Limb (tissue), 2 donors: ENCODE results near the gene RASAL2.
"Not testable (repeated sequence)": the region's sequence is repeated elsewhere in the genome, so short reads cannot be mapped to it uniquely, and the experiment has no call there.

Experiments
- DNase-seq, 2 donors: peaks; one replicate each; pipeline ENCODE4 v3.0.0-alpha.2; 2016; ENCODE audit errors: extremely low spot score in 2 of 2

The RASAL2 gene

GRCh38 chr1:178230881-178231409 lies 137.0 kb downstream of the RASAL2 start:
- no peak for DNase-seq

DNA sequence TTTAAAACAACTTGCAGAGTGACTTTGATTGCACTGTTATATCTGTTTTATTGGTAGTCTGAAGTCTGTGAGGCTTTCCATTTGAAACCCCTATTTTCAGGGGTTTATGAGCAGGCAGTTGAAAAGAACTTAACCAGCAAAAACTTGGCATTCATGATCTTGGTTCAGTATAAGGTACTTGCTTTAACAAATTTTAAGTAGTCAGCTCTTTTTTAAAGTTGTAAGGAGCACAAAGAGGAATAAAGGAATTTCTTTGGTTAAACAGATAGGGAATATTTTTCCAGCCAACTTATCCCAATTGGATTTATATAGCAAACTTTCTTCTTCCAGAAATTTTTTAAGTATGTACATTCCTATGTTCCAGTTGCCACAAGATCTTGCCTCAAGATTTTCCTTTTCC lies 138.2 kb downstream of the RASAL2 start:
- DNase-seq, result no peak

DNA sequence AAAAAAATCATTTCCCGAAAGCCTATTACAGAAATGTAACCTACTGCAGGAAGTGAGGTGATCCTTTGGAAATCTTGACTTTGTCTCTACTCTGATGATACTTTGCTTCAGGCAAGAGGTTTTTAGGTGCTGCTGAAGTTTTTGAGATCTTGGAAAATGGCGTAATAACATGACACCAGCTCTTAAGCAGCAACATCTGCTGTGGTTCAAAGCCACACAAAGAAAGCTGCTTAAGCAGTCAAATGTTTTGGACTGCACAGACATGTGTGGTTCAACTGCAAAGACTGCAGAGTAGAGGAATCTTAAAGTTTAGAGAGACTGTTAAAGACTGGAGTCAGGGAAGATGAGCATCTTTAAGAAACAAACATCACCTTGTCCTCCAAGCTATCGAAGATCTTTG lies 139.0 kb downstream of the RASAL2 start:
- DNase-seq, result no peak

- DNase-seq, result no peak
Observed at GRCh38 chr1:178237121-178237520, 143.2 kb downstream of the RASAL2 start.

DNA sequence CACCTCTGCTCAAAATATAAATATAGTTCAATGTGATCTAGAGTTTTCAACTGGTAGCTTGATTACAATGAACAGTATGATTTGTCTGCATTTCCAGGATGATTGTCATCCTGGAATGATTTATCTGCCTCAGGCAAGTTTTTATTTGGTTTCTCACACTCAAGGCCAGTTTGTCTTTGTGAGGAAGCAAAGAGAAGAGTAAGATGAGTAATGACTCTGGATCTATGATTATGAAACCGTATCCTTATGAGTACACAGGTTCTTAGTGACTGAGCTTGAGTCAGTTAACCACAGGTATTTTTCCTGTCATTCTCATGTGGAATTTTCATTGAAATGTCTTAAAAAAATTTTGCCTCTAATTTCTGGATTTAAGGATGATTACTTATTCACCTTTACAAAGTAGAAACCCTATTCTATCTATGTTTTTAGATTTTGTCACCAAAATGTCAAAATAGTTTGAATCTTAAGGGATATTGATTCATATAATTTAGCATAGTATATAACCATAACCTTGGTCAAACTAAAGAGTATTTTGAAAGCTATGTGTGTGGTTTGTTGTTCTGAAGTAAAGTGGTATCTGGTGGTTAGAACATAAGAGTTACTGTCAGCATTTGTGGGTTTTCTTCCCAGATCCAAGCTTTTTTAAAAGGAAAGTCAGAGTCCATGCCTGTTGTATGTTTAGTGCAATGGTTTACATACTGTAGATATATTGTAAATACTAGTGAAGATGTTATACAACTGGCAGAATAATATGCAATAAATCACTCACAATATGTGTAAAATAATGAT lies 145.0 kb downstream of the RASAL2 start:
- DNase-seq, result no peak

GRCh38 chr1:178241057-178241456 lies 147.2 kb downstream of the RASAL2 start:
- DNase-seq, result no peak

- no peak for DNase-seq
Observed at GRCh38 chr1:178241837-178242236, 147.9 kb downstream of the RASAL2 start.

DNA sequence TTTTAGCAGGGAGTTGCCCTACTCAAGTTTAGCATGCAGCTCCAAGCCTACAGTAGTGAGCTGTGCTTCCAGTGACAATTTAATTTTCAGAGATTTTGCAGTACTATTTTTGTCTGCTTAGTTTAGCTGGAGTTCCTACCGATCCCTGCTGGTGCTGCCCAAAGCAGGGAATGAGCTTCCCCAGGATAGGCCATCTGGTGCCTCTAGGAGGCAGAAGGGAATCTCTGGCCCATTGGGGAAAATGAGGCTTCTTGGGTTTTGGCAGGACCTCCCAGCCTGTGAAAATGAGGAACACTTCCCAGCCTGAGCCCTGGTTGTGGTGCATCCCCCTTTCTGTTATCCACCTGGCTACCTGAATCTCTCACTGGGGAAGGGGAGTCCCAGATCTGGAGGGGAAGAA lies 149.2 kb downstream of the RASAL2 start:
- DNase-seq, result no peak

DNA sequence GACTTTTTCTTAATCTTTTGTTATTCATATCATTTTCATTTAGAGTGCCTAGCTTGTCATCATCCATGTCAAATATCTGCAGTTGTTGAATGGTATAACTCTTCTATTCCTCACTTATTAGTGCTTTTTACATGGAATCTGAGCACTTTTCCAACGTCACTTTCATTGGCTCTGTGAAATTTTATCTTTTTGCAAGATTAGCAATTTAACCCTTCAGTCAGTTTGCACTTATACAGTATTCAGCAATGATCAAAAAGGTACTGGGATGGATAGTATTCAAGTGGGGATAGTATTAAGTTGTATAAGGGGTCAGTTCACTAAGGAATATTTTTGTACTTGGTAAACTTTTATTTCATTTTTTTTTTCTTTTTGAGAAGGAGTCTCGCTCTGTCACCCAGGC lies 150.0 kb downstream of the RASAL2 start:
- no peak for DNase-seq

DNA sequence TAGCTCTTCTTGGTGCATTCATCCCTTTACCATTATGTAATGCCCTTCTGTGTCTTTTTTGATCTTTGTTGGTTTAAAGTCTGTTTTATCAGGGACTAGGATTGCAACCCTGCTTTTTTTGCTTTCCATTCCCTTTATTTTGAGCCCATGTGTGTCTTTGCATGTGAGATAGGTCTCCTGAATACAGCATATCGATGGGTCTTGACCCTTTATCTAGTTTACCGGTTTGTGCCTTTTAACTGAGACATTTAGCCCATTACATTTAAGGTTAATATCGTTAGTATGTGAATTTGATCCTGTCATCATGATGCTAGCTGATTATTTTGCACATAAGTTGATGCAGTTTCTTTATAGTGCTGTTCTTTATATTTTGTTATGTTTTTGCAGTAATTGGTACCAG lies 154.4 kb downstream of the RASAL2 start:
- DNase-seq, result not testable (repeated sequence)

- DNase-seq, result not testable (repeated sequence)
Observed at GRCh38 chr1:178253581-178253980, 159.7 kb downstream of the RASAL2 start.

DNA sequence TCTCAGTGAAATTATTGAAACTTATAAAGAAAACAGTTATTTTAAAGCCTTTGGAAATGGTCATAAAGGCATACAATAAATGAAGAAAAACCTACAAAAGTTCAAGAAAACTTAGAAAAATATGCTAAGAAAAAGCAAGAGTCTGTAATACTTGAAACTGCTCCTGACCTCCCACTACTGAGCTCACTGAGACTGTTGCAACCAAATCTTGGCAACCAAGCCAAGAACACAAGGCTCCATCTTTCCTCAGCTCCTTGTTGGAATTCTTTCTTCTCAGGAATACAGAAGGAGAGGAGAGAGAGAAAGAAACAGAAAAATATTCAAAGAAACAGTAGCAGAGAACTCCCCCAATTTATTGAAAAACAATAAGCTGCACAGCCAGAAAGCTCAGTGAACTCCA lies 160.5 kb downstream of the RASAL2 start:
- DNase-seq, result no peak

DNA sequence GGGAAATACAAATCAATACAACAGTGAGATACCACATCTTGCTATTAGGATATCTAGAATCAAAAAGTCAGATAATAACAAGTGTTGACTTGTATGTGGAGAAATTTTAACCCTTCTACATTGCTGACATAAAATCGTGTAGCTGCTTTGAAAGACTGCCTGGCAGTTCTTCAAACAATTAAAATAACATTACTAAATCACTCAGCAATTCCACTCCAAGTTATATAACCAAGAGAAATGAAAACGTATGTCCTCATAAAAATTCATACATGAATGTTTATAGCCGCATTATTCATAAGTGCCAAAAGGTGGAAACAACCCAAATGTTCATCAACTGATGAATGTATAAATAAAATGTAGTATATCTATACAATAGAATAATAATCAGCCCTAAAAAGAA lies 164.6 kb downstream of the RASAL2 start:
- no peak for DNase-seq

GRCh38 chr1:178262120-178262500 lies 168.2 kb downstream of the RASAL2 start:
- DNase-seq, result peak in 1 of 2 donors; percentile 86

- no peak for DNase-seq
Observed at GRCh38 chr1:178263341-178263740, 169.4 kb downstream of the RASAL2 start.

GRCh38 chr1:178266113-178266512 lies 172.2 kb downstream of the RASAL2 start:
- DNase-seq, result no peak

DNA sequence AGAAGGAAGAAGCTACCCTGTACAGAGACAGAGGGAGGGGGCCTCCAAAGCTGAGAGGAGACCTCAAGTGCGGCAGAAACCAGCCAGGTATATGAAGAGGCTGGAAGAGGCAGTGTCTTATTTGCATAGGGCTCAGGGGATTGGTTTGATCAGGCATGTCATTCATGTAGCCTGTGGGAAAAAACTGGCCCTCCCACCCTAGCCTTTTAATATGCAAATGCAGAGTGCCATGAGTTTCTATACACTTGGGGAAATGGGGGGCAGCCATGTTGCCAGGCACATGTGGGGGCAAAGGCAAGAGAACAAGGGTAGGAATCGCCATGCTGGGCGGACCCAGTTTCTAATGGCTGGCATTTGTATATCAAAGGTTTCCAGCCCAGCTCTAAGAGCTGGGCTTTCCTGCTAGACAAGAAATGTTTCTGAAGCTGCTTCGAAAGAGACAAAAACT lies 172.7 kb downstream of the RASAL2 start:
- DNase-seq, result no peak

DNA sequence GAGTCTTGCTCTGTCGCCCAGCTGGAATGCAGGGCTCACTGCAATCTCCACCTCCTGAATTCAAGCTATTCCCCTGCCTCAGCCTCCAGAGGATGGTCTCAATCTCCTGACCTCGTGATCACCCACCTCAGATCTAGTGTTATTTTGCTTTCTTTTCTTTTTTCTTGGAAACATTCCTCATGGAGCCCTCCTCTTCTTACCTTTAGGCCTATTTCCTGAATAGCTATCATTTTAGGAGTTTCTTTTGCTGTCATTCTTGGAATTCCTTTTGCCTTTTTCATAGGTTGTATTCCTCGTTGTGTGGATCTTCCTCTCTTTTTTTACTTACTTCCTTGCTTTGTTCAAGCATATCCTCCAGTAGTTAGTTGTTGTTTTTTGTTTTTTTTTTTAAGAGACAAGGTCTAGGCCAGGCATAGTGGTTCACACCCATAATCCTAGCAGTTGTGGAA lies 173.8 kb downstream of the RASAL2 start:
- no peak for DNase-seq

DNA sequence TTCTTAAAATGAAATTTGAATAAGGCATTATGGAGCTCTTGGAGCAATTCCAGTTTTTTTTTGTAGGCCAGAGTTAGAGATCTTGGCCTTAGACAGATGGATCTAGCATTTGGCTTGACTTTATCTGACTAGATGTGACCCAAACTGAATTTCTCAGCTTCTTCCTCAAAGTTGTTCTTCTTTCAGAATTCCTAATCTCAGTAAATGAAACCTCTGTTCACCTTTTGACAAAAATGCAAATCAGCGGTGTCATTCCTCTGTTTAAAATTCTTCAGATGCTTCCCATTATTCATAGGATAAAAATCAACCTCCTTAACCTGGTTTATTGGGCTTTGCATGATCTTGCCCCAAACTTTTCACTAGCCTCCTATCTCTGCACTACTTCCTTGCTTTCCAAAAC lies 177.6 kb downstream of the RASAL2 start:
- no peak for DNase-seq

DNA sequence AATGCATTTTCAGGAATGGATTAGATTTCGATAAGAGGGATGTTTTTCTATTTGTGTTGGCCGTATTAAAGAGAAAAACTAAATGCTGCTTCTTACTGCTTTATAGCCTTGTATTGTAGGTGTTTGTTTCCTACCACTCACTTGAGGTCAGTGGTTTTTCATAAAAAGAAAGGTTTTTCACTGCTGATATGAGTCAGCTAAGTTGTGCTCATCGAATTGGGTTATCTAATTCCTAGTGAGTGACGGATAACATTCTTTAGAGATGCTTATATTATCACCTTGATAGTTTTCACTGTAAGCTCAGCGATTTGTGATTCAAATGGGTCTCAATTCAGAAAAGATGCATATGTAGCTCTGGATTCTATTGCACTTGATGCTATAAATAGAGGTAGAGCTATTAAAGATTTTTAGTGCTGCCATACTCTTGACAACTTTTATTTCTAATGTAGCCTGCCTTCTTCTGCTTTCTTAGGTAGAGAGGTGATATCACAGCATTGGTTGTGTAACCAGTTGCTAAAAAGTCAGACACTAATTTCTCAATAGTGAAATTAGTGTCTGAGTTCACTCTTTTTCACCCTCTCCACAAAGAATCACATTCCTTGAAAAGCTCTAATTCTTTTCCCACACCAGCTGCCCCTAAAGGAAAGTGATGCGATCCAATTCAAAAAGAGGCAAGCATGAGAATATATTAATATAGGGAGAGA lies 180.0 kb downstream of the RASAL2 start:
- no peak for DNase-seq

- no peak for DNase-seq
Observed at GRCh38 chr1:178275049-178275448, 181.1 kb downstream of the RASAL2 start.

DNA sequence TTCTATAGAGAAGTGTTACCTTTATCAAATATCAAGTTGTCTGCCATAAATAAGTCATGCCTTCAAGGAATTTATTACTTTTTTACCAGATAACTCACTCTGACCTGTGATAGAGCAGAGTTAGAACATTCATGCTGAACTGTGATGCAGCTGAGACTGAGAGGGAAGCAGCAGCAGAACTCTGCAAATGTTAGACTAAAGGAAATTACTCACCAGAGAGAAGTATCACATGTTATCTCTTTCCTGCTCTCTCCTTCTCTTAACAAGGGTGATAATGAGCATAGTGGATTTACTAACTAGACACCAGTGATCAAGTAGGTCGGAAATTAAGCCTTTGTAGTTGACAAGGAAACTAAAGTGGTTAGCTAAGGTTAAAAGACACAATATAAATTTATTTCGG lies 181.6 kb downstream of the RASAL2 start:
- no peak for DNase-seq
